Ishikawa (cell line): ENCODE measurements around the gene COMMD10.

Experiments used
- CEBPB ChIP-seq: IDR thresholded peaks from 2 replicates; pipeline ENCODE4 v1.6.1; 2012
- CREB1 ChIP-seq: IDR thresholded peaks from 2 replicates; pipeline ENCODE4 v1.6.1; 2012; ENCODE audit warnings: low read depth
- EGR1 ChIP-seq: IDR thresholded peaks from 2 replicates; pipeline ENCODE4 v1.6.1; 2012
- FOXM1 ChIP-seq: IDR thresholded peaks from 2 replicates; pipeline ENCODE4 v1.6.1; 2012; ENCODE audit warnings: low read depth, borderline replicate concordance
- RAD21 ChIP-seq: IDR thresholded peaks from 2 replicates; pipeline ENCODE4 v1.6.1; 2012; ENCODE audit warnings: low read depth
- TEAD4 ChIP-seq: IDR thresholded peaks from 2 replicates; pipeline ENCODE4 v1.6.1; 2012
- YY1 ChIP-seq: IDR thresholded peaks from 2 replicates; pipeline ENCODE4 v1.6.1; 2012; ENCODE audit warnings: low read depth
- ZBTB7A ChIP-seq: IDR thresholded peaks from 2 replicates; pipeline ENCODE4 v1.6.1; 2012; ENCODE audit warnings: low read depth
- TF ChIP-seq, protein P1 (sequence below): IDR thresholded peaks from 2 replicates; pipeline ENCODE4 v1.6.1; 2012; ENCODE audit warnings: low read depth, mild to moderate bottlenecking
- TF ChIP-seq, protein P2 (sequence below): IDR thresholded peaks from 2 replicates; pipeline ENCODE4 v1.6.1; 2012
- TF ChIP-seq, protein P3 (sequence below): IDR thresholded peaks from 2 replicates; pipeline ENCODE4 v1.6.1; 2012

DNA sequence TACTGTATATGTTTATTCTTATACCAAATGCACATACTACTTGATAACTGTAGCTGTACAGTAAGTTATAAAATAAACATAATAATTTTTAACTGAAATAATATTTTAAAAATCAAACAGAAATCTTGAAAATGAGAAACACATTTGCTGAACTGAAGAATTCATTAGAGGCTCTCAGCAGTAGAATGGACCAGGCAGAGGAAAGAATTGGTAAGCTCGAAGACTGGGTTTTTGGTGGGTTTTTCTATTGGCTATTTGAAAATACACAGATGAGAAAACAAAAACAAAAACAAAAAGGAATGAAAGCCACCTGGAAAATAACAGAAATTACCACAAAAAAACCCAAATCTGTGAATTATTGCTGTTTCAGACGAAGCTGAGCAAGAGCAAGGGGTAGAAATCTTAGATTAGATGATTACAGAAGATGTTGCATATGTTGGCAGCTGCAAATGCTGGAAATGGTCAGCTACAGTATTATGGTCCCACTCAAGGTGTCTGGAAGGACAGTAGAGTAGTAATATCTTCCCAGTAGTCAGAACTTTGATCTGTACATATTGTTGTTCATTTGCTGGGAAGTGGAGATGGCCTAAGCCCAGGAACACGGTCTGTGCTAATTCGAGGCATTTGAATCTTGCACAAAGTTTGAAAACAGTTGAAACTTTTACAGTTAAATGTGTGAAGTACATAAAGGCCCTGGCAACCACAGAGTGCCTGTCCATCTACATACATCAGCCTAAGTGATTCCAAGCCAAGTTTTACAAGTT, 233.4 kb downstream of the COMMD10 start:
- TF ChIP-seq RAD21 (no peak), FOXM1 (no peak), TEAD4 (no peak), CEBPB (no peak), EGR1 (no peak), ZBTB7A (no peak), YY1 (no peak), CREB1 (no peak)
- TF ChIP-seq, protein P1, sequence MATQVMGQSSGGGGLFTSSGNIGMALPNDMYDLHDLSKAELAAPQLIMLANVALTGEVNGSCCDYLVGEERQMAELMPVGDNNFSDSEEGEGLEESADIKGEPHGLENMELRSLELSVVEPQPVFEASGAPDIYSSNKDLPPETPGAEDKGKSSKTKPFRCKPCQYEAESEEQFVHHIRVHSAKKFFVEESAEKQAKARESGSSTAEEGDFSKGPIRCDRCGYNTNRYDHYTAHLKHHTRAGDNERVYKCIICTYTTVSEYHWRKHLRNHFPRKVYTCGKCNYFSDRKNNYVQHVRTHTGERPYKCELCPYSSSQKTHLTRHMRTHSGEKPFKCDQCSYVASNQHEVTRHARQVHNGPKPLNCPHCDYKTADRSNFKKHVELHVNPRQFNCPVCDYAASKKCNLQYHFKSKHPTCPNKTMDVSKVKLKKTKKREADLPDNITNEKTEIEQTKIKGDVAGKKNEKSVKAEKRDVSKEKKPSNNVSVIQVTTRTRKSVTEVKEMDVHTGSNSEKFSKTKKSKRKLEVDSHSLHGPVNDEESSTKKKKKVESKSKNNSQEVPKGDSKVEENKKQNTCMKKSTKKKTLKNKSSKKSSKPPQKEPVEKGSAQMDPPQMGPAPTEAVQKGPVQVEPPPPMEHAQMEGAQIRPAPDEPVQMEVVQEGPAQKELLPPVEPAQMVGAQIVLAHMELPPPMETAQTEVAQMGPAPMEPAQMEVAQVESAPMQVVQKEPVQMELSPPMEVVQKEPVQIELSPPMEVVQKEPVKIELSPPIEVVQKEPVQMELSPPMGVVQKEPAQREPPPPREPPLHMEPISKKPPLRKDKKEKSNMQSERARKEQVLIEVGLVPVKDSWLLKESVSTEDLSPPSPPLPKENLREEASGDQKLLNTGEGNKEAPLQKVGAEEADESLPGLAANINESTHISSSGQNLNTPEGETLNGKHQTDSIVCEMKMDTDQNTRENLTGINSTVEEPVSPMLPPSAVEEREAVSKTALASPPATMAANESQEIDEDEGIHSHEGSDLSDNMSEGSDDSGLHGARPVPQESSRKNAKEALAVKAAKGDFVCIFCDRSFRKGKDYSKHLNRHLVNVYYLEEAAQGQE = no peak
- TF ChIP-seq, protein P2, sequence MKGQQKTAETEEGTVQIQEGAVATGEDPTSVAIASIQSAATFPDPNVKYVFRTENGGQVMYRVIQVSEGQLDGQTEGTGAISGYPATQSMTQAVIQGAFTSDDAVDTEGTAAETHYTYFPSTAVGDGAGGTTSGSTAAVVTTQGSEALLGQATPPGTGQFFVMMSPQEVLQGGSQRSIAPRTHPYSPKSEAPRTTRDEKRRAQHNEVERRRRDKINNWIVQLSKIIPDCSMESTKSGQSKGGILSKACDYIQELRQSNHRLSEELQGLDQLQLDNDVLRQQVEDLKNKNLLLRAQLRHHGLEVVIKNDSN = no peak
- TF ChIP-seq, protein P3, sequence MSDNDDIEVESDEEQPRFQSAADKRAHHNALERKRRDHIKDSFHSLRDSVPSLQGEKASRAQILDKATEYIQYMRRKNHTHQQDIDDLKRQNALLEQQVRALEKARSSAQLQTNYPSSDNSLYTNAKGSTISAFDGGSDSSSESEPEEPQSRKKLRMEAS = no peak
